ENCODE measurements around the gene LRCH3. TPM values are rescaled to one million over a fixed set of nuclear protein-coding genes. Genes with fewer than 3 reads are reported as not detected.
A peak's percentile ranks its signal among the peaks of the same experiment; 100 is the strongest.

LRCH3 gene
- total RNA-seq, 4 donors from 2014 or later: 22.5 to 34.3 (median 27.7) TPM

DNA sequence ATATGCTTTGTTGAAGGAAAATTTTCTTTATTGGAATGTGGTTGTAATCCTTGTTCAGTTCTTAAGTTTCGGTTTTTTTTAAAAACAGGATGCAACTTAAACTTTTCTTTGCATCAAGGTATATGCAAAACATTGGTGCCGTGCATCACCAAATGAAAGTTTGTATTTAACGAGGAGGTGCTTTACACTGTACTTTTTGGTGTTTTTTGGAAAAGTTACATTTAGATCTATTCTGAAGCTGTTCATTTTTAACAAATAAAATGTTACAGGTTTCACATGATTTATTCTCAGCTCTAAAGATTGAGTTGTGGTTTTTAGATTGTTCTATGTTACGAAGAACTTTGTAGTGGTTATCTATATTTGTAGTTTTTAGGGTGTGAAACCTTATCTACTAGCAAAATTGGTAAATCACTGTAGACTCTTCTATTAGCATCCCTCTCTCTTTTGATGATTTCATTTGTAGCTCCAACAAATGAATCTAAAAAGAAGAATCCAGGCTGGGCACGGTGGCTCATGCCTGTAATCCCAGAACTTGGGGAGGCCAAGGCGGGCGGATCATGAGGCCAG, 7.0 kb upstream of the LRCH3 start:
- no peak for DNase-seq (ENCODE audit: low spot score in 2 of 2)
- intact Hi-C loops (cut with DNase I; ENCODE audit: low total_unique reads): no loop called here
- WGBS, 2 donors: 94 to 95% methylated on average over 7 of the region's 7 CpGs
- no peak overlapping the region for H3K4me3 ChIP-seq (ENCODE audit: low read depth, poor library complexity, severe bottlenecking)
- TF ChIP-seq, protein P1, sequence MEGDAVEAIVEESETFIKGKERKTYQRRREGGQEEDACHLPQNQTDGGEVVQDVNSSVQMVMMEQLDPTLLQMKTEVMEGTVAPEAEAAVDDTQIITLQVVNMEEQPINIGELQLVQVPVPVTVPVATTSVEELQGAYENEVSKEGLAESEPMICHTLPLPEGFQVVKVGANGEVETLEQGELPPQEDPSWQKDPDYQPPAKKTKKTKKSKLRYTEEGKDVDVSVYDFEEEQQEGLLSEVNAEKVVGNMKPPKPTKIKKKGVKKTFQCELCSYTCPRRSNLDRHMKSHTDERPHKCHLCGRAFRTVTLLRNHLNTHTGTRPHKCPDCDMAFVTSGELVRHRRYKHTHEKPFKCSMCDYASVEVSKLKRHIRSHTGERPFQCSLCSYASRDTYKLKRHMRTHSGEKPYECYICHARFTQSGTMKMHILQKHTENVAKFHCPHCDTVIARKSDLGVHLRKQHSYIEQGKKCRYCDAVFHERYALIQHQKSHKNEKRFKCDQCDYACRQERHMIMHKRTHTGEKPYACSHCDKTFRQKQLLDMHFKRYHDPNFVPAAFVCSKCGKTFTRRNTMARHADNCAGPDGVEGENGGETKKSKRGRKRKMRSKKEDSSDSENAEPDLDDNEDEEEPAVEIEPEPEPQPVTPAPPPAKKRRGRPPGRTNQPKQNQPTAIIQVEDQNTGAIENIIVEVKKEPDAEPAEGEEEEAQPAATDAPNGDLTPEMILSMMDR (IDR thresholded peaks at IDR 0.05): no peak
- TF ChIP-seq POLR2A (IDR thresholded peaks at IDR 0.05): no peak

DNA sequence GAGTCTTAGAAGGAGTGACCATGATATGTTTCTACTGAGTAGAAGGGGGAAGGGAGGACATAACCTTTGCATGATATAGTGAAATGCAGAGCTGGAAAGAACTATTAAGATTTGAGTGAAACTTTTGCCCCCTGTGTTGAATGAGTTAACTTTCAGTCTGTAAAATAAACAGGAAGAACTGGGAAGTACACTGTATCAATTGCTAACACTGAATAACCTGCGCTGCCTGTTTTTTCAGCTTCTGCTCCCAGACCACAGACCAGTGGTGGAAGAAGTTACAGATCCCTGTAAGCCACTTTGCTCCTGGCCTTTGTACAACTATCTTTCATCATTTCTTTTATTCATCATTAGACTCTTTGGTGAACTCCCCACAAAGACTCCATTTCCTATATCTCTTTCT, 3.6 kb upstream of the LRCH3 start:
- intact Hi-C loops (cut with DNase I; ENCODE audit: low total_unique reads): no loop called here
- WGBS, 2 donors: 64 to 87% methylated on average over 1 of the region's 1 CpG
- TF ChIP-seq POLR2A (IDR thresholded peaks at IDR 0.05): no peak
- TF ChIP-seq, protein P1 (IDR thresholded peaks at IDR 0.05): no peak
- no peak for DNase-seq (ENCODE audit: low spot score in 2 of 2)
- no peak overlapping the region for H3K4me3 ChIP-seq (ENCODE audit: low read depth, poor library complexity, severe bottlenecking)

DNA sequence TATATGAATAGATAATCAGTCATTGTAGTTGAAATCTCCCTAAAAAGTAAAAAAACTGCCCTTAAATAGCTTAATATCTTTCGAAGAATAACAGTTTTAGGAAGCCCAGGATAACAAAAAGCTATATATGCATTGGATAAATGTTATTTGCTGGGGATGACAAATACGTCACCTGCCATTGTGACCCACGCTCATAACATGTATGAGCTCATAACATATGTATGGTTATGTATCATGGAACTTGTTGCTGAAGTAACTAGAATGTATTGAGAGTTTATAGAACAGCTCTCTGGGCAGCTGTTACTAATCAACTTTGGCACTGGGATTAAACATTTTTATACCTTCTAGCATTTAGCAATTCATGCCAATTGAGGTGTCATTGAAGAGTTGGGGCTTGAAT, 1.7 kb upstream of the LRCH3 start:
- DNase-seq (ENCODE audit: low spot score in 2 of 2): no peak
- no peak overlapping the region for H3K4me3 ChIP-seq (ENCODE audit: low read depth, poor library complexity, severe bottlenecking)
- 89 to 93% methylated on average over 3 of the region's 3 CpGs for WGBS, 2 donors
- TF ChIP-seq, protein P1 (IDR thresholded peaks at IDR 0.05): no peak
- no peak for TF ChIP-seq POLR2A (IDR thresholded peaks at IDR 0.05)
- intact Hi-C loops (cut with DNase I; ENCODE audit: low total_unique reads): no loop called here

DNA sequence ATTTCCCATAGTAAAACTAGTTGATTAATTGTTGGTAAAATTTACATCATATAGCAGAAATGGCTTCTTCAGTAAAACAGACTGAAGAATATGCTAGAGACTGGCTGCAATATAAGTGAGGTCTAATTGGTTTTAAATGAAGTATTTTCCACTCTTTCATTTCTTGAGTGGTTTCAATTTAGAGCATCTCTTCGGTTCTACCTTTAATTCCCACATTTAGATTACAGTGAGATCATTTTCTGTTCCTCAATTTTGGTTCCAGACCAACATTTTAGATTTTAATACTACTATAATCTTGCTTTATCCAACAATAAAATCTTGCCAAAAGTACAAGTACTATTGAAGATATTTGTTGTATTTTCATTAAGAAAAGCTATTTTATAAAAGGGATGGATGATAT, 1.0 kb upstream of the LRCH3 start:
- DNase-seq (ENCODE audit: low spot score in 2 of 2): no peak
- 62 to 64% methylated on average over 1 of the region's 1 CpG for WGBS, 2 donors
- TF ChIP-seq, protein P1 (IDR thresholded peaks at IDR 0.05): no peak
- no peak for TF ChIP-seq POLR2A (IDR thresholded peaks at IDR 0.05)
- intact Hi-C loops (cut with DNase I; ENCODE audit: low total_unique reads): no loop called here
- no peak overlapping the region for H3K4me3 ChIP-seq (ENCODE audit: low read depth, poor library complexity, severe bottlenecking)

DNA sequence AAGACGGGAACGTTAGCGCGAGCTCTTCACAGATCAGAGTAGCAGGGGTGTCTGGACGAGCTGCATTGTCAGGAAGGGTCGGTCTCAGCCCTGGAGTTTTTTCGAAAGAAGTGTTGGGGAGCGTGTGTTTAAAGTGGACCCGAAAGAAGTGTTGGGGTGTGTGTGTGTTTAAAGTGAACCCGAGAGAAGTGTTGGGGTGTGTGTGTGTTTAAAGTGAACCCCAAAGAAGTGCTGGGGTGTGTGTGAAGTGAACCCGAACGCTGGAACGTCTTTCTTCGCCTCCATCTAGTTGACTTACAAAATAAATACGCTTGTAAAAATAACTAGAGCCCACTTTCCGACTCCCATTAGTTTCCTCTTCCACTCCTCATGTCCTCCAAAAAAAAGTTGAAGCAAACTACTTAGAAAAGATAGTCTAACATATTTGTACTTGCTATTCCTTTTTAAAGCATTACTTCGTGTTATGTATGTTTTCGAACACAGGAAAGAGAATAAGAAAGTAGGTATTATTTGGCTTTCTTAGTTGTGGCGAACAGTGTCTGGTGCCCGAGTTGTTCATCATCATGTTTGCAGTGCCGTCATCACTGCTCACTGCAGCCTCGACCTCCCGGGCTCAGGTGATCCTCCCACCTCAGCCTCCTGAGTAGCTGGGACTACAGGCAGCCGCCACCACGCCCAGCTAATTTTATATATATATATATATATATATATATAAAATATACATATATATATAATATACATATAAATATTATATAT, 1.0 kb downstream of the LRCH3 start:
- no peak for DNase-seq (ENCODE audit: low spot score in 2 of 2)
- intact Hi-C loops (cut with DNase I; ENCODE audit: low total_unique reads): no loop called here
- no peak for TF ChIP-seq POLR2A (IDR thresholded peaks at IDR 0.05)
- TF ChIP-seq, protein P1 (IDR thresholded peaks at IDR 0.05): no peak
- 15 to 17% methylated on average over 25 of the region's 25 CpGs for WGBS, 2 donors
- peak overlapping the region; percentile 81 for H3K4me3 ChIP-seq (ENCODE audit: low read depth, poor library complexity, severe bottlenecking)
